ENCODE data around the gene GBF1. TPM values are rescaled to one million over a fixed set of nuclear protein-coding genes. Genes with fewer than 3 reads are reported as not detected.

GBF1 gene
- total RNA-seq, 1 donor from 2014 or later, result 40.3 TPM

- H3K36me3 ChIP-seq, result peaks cover 22% of the 10 kb centered on the region
- intact Hi-C loops (cut with DNase I), result no loop called here
- H3K4me1 ChIP-seq, result peaks cover 35% of the 10 kb centered on the region
- peak overlapping the region; percentile 91 for H3K27ac ChIP-seq
- DNase-seq (peak; percentile 92), ATAC-seq (peak; percentile 74 to 80)
- no peaks in the 10 kb centered on the region for H3K9me3 ChIP-seq
- H3K4me3 ChIP-seq, result peak overlapping the region; percentile 88
- peak; percentile 89 for TF ChIP-seq CTCF (IDR thresholded peaks at IDR 0.05)
- peaks cover 8% of the 10 kb centered on the region for H3K27me3 ChIP-seq (ENCODE audit: low read depth)
These were observed 177.3 kb downstream of the GBF1 start for GRCh38 chr10:102422545-102423129.

- TF ChIP-seq CTCF (IDR thresholded peaks at IDR 0.05), result no peak
- intact Hi-C loops (cut with DNase I), result no loop called here
- Histone ChIP-seq H3K36me3 (peaks cover 22% of the 10 kb centered on the region), H3K4me3 (peak overlapping the region; percentile 88), H3K9me3 (no peaks in the 10 kb centered on the region), H3K4me1 (peaks cover 35% of the 10 kb centered on the region), H3K27ac (peak overlapping the region; percentile 91), H3K27me3 (ENCODE audit: low read depth) (peaks cover 2% of the 10 kb centered on the region)
- DNase-seq, result no peak
- no peak for ATAC-seq
These were observed 178.1 kb downstream of the GBF1 start for GRCh38 chr10:102423372-102423968.

GRCh38 chr10:102424145-102424544 lies 178.8 kb downstream of the GBF1 start:
- Histone ChIP-seq H3K36me3 (peaks cover 22% of the 10 kb centered on the region), H3K9me3 (no peaks in the 10 kb centered on the region), H3K4me3 (no peak overlapping the region), H3K27ac (no peak overlapping the region), H3K4me1 (peaks cover 29% of the 10 kb centered on the region), H3K27me3 (ENCODE audit: low read depth) (no peaks in the 10 kb centered on the region)
- ATAC-seq (no peak), DNase-seq (no peak)
- no peak for TF ChIP-seq CTCF (IDR thresholded peaks at IDR 0.05)
- intact Hi-C loops (cut with DNase I), result no loop called here

GRCh38 chr10:102424916-102425315 lies 179.6 kb downstream of the GBF1 start:
- peaks cover 22% of the 10 kb centered on the region for H3K4me1 ChIP-seq
- H3K27ac ChIP-seq, result no peak overlapping the region
- DNase-seq (no peak), ATAC-seq (no peak)
- peaks cover 22% of the 10 kb centered on the region for H3K36me3 ChIP-seq
- no peak overlapping the region for H3K4me3 ChIP-seq
- TF ChIP-seq CTCF (IDR thresholded peaks at IDR 0.05), result no peak
- no peaks in the 10 kb centered on the region for H3K27me3 ChIP-seq (ENCODE audit: low read depth)
- intact Hi-C loops (cut with DNase I), result no loop called here
- H3K9me3 ChIP-seq, result no peaks in the 10 kb centered on the region

GRCh38 chr10:102425444-102425843 lies 180.1 kb downstream of the GBF1 start:
- no peak overlapping the region for H3K27ac ChIP-seq
- peaks cover 22% of the 10 kb centered on the region for H3K36me3 ChIP-seq
- peaks cover 16% of the 10 kb centered on the region for H3K4me1 ChIP-seq
- no peaks in the 10 kb centered on the region for H3K9me3 ChIP-seq
- intact Hi-C loops (cut with DNase I), result no loop called here
- no peak for TF ChIP-seq CTCF (IDR thresholded peaks at IDR 0.05)
- no peak overlapping the region for H3K4me3 ChIP-seq
- ATAC-seq, result no peak
- no peaks in the 10 kb centered on the region for H3K27me3 ChIP-seq (ENCODE audit: low read depth)
- no peak for DNase-seq
